Activated CD8-positive, alpha-beta T cell treated with anti-CD3 and anti-CD28 coated beads, Interleukin-2, amount 10 ng/mL, durations not matched to agents 7 days and 5 days (primary cell): Measurements from ENCODE around the gene TRPM7. TPM values are rescaled to one million over a fixed set of nuclear protein-coding genes. Genes with fewer than 3 reads are reported as not detected.
"Not testable (repeated sequence)": the region's sequence is repeated elsewhere in the genome, so short reads cannot be mapped to it uniquely, and the experiment has no call there.

Experiments used
- ATAC-seq: fragments of 150-1000 bp; cut with Tn5 transposase; one replicate; pipeline ENCODE4 v1.10.0; 2021; ENCODE audit warnings: moderate library complexity
- CTCF ChIA-PET: fragments of 350-600 bp; sonication (Branson Sonifier 250); formaldehyde crosslinking; loops from one replicate; lab custom pipeline; 2021; ENCODE audit warnings: antibody characterized with exemption; lab: Charles Lee
- POLR2A ChIA-PET: fragments of 350-600 bp; sonication (Branson Sonifier 250); formaldehyde crosslinking; loops from one replicate; lab custom pipeline; 2021; ENCODE audit warnings: antibody characterized with exemption; lab: Charles Lee
- DNase-seq: peaks from one replicate; pipeline ENCODE4 v3.0.0-alpha.2; 2020
- H3K27ac Mint-ChIP-seq: one replicate; pipeline ENCODE4 v1.8.0; 2021; ENCODE audit warnings: mild to moderate bottlenecking, mixed read lengths
- H3K27me3 Mint-ChIP-seq: one replicate; pipeline ENCODE4 v1.8.0; 2021; ENCODE audit warnings: low read depth, mixed read lengths
- H3K36me3 Mint-ChIP-seq: one replicate; pipeline ENCODE4 v1.8.0; 2021; ENCODE audit warnings: low read depth, mixed read lengths
- H3K4me1 Mint-ChIP-seq: one replicate; pipeline ENCODE4 v1.8.0; 2021; ENCODE audit warnings: low read depth, mixed read lengths
- H3K4me3 Mint-ChIP-seq: one replicate; pipeline ENCODE4 v1.8.0; 2021; ENCODE audit warnings: mild to moderate bottlenecking, mixed read lengths
- H3K9me3 Mint-ChIP-seq: one replicate; pipeline ENCODE4 v1.8.0; 2022; ENCODE audit warnings: mixed read lengths; ENCODE audit not compliant: insufficient read depth
- total RNA-seq, 2 experiments: library from RNA; stranded (reverse); gene quantifications; one replicate each; pipeline ENCODE4 v1.2.3, GENCODE V29; 2021

The TRPM7 gene
- total RNA-seq, 2 experiments from 2014 or later = 38.0 to 40.2 TPM

- no peak overlapping the region for H3K27ac Mint-ChIP-seq
- H3K36me3 Mint-ChIP-seq = peaks cover 57% of the 10 kb centered on the region
- H3K27me3 Mint-ChIP-seq = no peaks in the 10 kb centered on the region
- H3K9me3 Mint-ChIP-seq = no peaks in the 10 kb centered on the region
- DNase-seq = no peak
- H3K4me3 Mint-ChIP-seq = no peak overlapping the region
- no peaks in the 10 kb centered on the region for H3K4me1 Mint-ChIP-seq
- POLR2A ChIA-PET = no interaction called here
- CTCF ChIA-PET = no interaction called here
- no peak for ATAC-seq
These were observed 79.5 kb downstream of the TRPM7 start for GRCh38 chr15:50607129-50607528.

- no peak for DNase-seq
- ChIA-PET POLR2A (no interaction called here), CTCF (interaction anchor here (1.0 to 2.0 kb wide), 2 partner anchors 17 to 149 kb away, joined by 3 to 5 read pairs; no protein-coding TSS in a partner anchor)
- Mint-ChIP-seq H3K27me3 (no peaks in the 10 kb centered on the region), H3K4me3 (no peak overlapping the region), H3K36me3 (peaks cover 46% of the 10 kb centered on the region), H3K9me3 (no peaks in the 10 kb centered on the region), H3K4me1 (no peaks in the 10 kb centered on the region), H3K27ac (no peak overlapping the region)
- ATAC-seq = no peak
These were observed 81.1 kb downstream of the TRPM7 start for GRCh38 chr15:50605462-50605861.

GRCh38 chr15:50602028-50602427 is 84.6 kb downstream of the TRPM7 start:
- peaks cover 45% of the 10 kb centered on the region for H3K36me3 Mint-ChIP-seq
- H3K27me3 Mint-ChIP-seq, H3K27ac Mint-ChIP-seq, H3K4me3 Mint-ChIP-seq, ATAC-seq, H3K9me3 Mint-ChIP-seq, DNase-seq, H3K4me1 Mint-ChIP-seq: not testable (repeated sequence)
- ChIA-PET CTCF (interaction anchor here (1.0 to 1.5 kb wide), 2 partner anchors 173 to 284 kb away, joined by 3 to 4 read pairs; no protein-coding TSS in a partner anchor), POLR2A (interaction anchor here (0.6 kb wide), 1 partner anchor 204 kb away, joined by 3 read pairs; no protein-coding TSS in a partner anchor)

- ChIA-PET POLR2A (no interaction called here), CTCF (no interaction called here)
- no peaks in the 10 kb centered on the region for H3K4me1 Mint-ChIP-seq
- ATAC-seq (no peak), DNase-seq (no peak)
- peaks cover 45% of the 10 kb centered on the region for H3K36me3 Mint-ChIP-seq
- H3K4me3 Mint-ChIP-seq = no peak overlapping the region
- no peak overlapping the region for H3K27ac Mint-ChIP-seq
- H3K27me3 Mint-ChIP-seq = no peaks in the 10 kb centered on the region
- no peaks in the 10 kb centered on the region for H3K9me3 Mint-ChIP-seq
These were observed 92.3 kb downstream of the TRPM7 start for GRCh38 chr15:50594311-50594710.

- ATAC-seq (no peak), DNase-seq (no peak)
- Mint-ChIP-seq H3K36me3 (peaks cover 48% of the 10 kb centered on the region), H3K4me1 (no peaks in the 10 kb centered on the region), H3K27ac (no peak overlapping the region), H3K4me3 (no peak overlapping the region), H3K27me3 (no peaks in the 10 kb centered on the region), H3K9me3 (no peaks in the 10 kb centered on the region)
- ChIA-PET POLR2A (no interaction called here), CTCF (interaction anchor here (1.2 kb wide), 1 partner anchor 29 kb away, joined by 3 read pairs; no protein-coding TSS in a partner anchor)
These were observed 92.8 kb downstream of the TRPM7 start for GRCh38 chr15:50593761-50594160.

- Mint-ChIP-seq H3K27me3 (no peaks in the 10 kb centered on the region), H3K36me3 (peaks cover 47% of the 10 kb centered on the region), H3K9me3 (no peaks in the 10 kb centered on the region), H3K27ac (no peak overlapping the region), H3K4me3 (no peak overlapping the region), H3K4me1 (no peaks in the 10 kb centered on the region)
- POLR2A ChIA-PET = no interaction called here
- DNase-seq = no peak
- no peak for ATAC-seq
- CTCF ChIA-PET = no interaction called here
These were observed 96.3 kb downstream of the TRPM7 start for GRCh38 chr15:50590288-50590687.

GRCh38 chr15:50577492-50577891 is 109.1 kb downstream of the TRPM7 start:
- DNase-seq = no peak
- no peak overlapping the region for H3K4me3 Mint-ChIP-seq
- ChIA-PET CTCF (no interaction called here), POLR2A (no interaction called here)
- no peak overlapping the region for H3K27ac Mint-ChIP-seq
- H3K27me3 Mint-ChIP-seq = no peaks in the 10 kb centered on the region
- H3K4me1 Mint-ChIP-seq = no peaks in the 10 kb centered on the region
- no peaks in the 10 kb centered on the region for H3K9me3 Mint-ChIP-seq
- H3K36me3 Mint-ChIP-seq = peaks cover 41% of the 10 kb centered on the region
- ATAC-seq = no peak

- CTCF ChIA-PET = interaction anchor here (0.8 to 1.4 kb wide), 2 partner anchors 11 to 12 kb away, joined by 3 to 4 read pairs; no protein-coding TSS in a partner anchor
- H3K36me3 Mint-ChIP-seq = peaks cover 37% of the 10 kb centered on the region
- H3K4me3 Mint-ChIP-seq = no peak overlapping the region
- H3K9me3 Mint-ChIP-seq = no peaks in the 10 kb centered on the region
- ATAC-seq (no peak), DNase-seq (no peak)
- POLR2A ChIA-PET = no interaction called here
- H3K27me3 Mint-ChIP-seq = no peaks in the 10 kb centered on the region
- H3K4me1 Mint-ChIP-seq = no peaks in the 10 kb centered on the region
- H3K27ac Mint-ChIP-seq = no peak overlapping the region
These were observed 110.4 kb downstream of the TRPM7 start for GRCh38 chr15:50576166-50576565.

GRCh38 chr15:50573842-50574241 is 112.8 kb downstream of the TRPM7 start:
- POLR2A ChIA-PET, H3K4me1 Mint-ChIP-seq, H3K27ac Mint-ChIP-seq, H3K27me3 Mint-ChIP-seq, ATAC-seq, DNase-seq, H3K9me3 Mint-ChIP-seq, H3K4me3 Mint-ChIP-seq: not testable (repeated sequence)
- CTCF ChIA-PET = interaction anchor here (1.5 kb wide), 1 partner anchor 15 kb away, joined by 3 read pairs; no protein-coding TSS in a partner anchor
- H3K36me3 Mint-ChIP-seq = peaks cover 43% of the 10 kb centered on the region

- peaks cover 20% of the 10 kb centered on the region for H3K4me1 Mint-ChIP-seq
- peaks cover 48% of the 10 kb centered on the region for H3K36me3 Mint-ChIP-seq
- ChIA-PET CTCF (interaction anchor here (1.0 kb wide), 1 partner anchor 12 kb away, joined by 3 read pairs; no protein-coding TSS in a partner anchor), POLR2A (interaction anchor here (0.6 to 1.4 kb wide), 2 partner anchors 24 to 209 kb away, joined by 4 read pairs; partner anchors contain the start of gene GABPB1)
- peak overlapping the region; percentile 54 for H3K27ac Mint-ChIP-seq
- ATAC-seq (no peak), DNase-seq (no peak)
- no peaks in the 10 kb centered on the region for H3K27me3 Mint-ChIP-seq
- H3K9me3 Mint-ChIP-seq = no peaks in the 10 kb centered on the region
- H3K4me3 Mint-ChIP-seq = no peak overlapping the region
These were observed 122.8 kb downstream of the TRPM7 start for GRCh38 chr15:50563756-50564155.

GRCh38 chr15:50562735-50563640 is 123.6 kb downstream of the TRPM7 start:
- H3K27me3 Mint-ChIP-seq = no peaks in the 10 kb centered on the region
- peak overlapping the region; percentile 80 for H3K27ac Mint-ChIP-seq
- no peaks in the 10 kb centered on the region for H3K9me3 Mint-ChIP-seq
- ChIA-PET POLR2A (interaction anchor here (0.6 to 0.8 kb wide), 2 partner anchors 10 to 25 kb away, joined by 3 to 4 read pairs; no protein-coding TSS in a partner anchor), CTCF (interaction anchor here (0.7 kb wide), 1 partner anchor 317 kb away, joined by 3 read pairs; no protein-coding TSS in a partner anchor)
- DNase-seq (peak; percentile 38), ATAC-seq (peak; percentile 55)
- peaks cover 21% of the 10 kb centered on the region for H3K4me1 Mint-ChIP-seq
- peaks cover 44% of the 10 kb centered on the region for H3K36me3 Mint-ChIP-seq
- H3K4me3 Mint-ChIP-seq = no peak overlapping the region

- ChIA-PET POLR2A (no interaction called here), CTCF (no interaction called here)
- H3K36me3 Mint-ChIP-seq = peaks cover 38% of the 10 kb centered on the region
- DNase-seq (no peak), ATAC-seq (no peak)
- H3K4me3 Mint-ChIP-seq = no peak overlapping the region
- H3K27me3 Mint-ChIP-seq = no peaks in the 10 kb centered on the region
- peaks cover 30% of the 10 kb centered on the region for H3K4me1 Mint-ChIP-seq
- H3K9me3 Mint-ChIP-seq = no peaks in the 10 kb centered on the region
- no peak overlapping the region for H3K27ac Mint-ChIP-seq
These were observed 128.6 kb downstream of the TRPM7 start for GRCh38 chr15:50558012-50558411.
